Measurements from ENCODE around the gene CCDC12.

CCDC12 gene

DNA sequence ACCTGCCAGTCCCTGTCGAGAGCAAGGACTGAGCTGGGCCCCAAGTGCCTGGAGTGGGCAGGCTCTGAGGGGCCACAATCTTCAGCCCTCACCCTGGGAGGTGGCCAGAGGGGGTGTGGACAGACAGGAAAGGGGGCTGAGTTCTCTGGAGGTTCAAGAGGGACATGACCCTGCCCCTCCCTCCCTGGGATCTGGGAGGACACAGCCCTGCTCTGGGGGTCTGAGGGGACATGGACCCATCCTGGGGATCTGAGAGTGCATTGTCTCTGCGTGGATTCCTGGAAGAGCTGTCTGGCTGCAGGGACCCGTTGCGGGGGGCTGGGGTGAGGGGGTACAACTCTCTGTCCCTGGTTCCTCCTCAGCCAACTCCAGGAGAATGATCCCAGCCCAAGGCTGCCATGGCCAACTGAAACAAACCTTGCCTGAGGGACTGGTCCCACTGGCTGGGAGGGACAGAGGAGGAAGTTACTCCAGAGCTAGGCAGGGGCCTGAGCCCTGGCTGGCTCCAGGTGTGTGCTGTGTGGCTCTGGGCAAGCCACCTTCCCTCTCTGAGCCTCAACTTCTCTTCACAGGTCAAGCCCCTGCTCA, 70.0 kb downstream of the CCDC12 start:
- peak overlapping the region; percentile 25 to 72 for H3K27ac ChIP-seq
- DNase-seq: peak; percentile 18 to 60
- H3K27me3 ChIP-seq: no peaks in the 10 kb centered on the region
- H3K36me3 ChIP-seq: peaks cover 0 to 3% (median 0%) of the 10 kb centered on the region in 3 donors
- intact Hi-C loops (cut with DNase I; ENCODE audit: low total_unique reads): loop anchor here (5.0 kb wide), 1 partner anchor 39 kb away; no protein-coding TSS in a partner anchor
- peaks cover 6 to 40% (median 23%) of the 10 kb centered on the region in 4 donors for H3K4me1 ChIP-seq
- H3K4me3 ChIP-seq: no peak overlapping the region
- TF ChIP-seq, protein P1, sequence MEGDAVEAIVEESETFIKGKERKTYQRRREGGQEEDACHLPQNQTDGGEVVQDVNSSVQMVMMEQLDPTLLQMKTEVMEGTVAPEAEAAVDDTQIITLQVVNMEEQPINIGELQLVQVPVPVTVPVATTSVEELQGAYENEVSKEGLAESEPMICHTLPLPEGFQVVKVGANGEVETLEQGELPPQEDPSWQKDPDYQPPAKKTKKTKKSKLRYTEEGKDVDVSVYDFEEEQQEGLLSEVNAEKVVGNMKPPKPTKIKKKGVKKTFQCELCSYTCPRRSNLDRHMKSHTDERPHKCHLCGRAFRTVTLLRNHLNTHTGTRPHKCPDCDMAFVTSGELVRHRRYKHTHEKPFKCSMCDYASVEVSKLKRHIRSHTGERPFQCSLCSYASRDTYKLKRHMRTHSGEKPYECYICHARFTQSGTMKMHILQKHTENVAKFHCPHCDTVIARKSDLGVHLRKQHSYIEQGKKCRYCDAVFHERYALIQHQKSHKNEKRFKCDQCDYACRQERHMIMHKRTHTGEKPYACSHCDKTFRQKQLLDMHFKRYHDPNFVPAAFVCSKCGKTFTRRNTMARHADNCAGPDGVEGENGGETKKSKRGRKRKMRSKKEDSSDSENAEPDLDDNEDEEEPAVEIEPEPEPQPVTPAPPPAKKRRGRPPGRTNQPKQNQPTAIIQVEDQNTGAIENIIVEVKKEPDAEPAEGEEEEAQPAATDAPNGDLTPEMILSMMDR (IDR thresholded peaks at IDR 0.05): no peak
- H3K9me3 ChIP-seq: no peaks in the 10 kb centered on the region

GRCh38 chr3:46905661-46906451, 70.7 kb downstream of the CCDC12 start:
- H3K36me3 ChIP-seq: peaks cover 0 to 4% (median 0%) of the 10 kb centered on the region in 3 donors
- TF ChIP-seq, protein P1 (IDR thresholded peaks at IDR 0.05): no peak
- H3K9me3 ChIP-seq: no peaks in the 10 kb centered on the region
- H3K27me3 ChIP-seq: no peaks in the 10 kb centered on the region
- no peak overlapping the region for H3K4me3 ChIP-seq
- H3K4me1 ChIP-seq: peaks cover 6 to 40% (median 23%) of the 10 kb centered on the region in 4 donors
- peak overlapping the region; percentile 25 to 72 for H3K27ac ChIP-seq
- peak; percentile 17 to 63 for DNase-seq
- intact Hi-C loops (cut with DNase I; ENCODE audit: low total_unique reads): loop anchor here (5.0 kb wide), 1 partner anchor 39 kb away; no protein-coding TSS in a partner anchor

DNA sequence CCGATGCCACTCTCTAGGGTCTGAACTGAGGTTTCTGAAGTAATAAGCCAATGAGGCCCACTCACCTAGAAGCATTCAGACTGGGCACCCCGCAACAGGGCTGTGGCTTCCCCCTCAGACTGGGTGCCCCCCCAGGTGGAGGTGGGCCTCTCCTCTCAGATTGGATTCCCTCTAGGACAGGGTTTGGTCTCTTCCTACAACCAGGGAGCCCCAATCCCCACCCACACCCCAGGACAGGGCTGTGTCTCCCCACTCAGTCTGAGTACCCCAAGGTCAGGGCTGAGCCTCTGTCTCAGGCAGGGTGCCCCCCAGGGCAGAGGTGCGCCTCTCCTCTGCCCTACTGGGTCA, 71.4 kb downstream of the CCDC12 start:
- Histone ChIP-seq H3K27ac (peak overlapping the region in 1 of 2 donors; percentile 72), H3K4me1 (peaks cover 6 to 42% (median 27%) of the 10 kb centered on the region in 4 donors), H3K4me3 (no peak overlapping the region), H3K9me3 (no peaks in the 10 kb centered on the region), H3K36me3 (peaks cover 0 to 4% (median 0%) of the 10 kb centered on the region in 3 donors), H3K27me3 (no peaks in the 10 kb centered on the region)
- DNase-seq: peak; percentile 7 to 62
- intact Hi-C loops (cut with DNase I; ENCODE audit: low total_unique reads): loop anchor here (5.0 kb wide), 1 partner anchor 38 kb away; no protein-coding TSS in a partner anchor
- TF ChIP-seq, protein P1 (IDR thresholded peaks at IDR 0.05): no peak

DNA sequence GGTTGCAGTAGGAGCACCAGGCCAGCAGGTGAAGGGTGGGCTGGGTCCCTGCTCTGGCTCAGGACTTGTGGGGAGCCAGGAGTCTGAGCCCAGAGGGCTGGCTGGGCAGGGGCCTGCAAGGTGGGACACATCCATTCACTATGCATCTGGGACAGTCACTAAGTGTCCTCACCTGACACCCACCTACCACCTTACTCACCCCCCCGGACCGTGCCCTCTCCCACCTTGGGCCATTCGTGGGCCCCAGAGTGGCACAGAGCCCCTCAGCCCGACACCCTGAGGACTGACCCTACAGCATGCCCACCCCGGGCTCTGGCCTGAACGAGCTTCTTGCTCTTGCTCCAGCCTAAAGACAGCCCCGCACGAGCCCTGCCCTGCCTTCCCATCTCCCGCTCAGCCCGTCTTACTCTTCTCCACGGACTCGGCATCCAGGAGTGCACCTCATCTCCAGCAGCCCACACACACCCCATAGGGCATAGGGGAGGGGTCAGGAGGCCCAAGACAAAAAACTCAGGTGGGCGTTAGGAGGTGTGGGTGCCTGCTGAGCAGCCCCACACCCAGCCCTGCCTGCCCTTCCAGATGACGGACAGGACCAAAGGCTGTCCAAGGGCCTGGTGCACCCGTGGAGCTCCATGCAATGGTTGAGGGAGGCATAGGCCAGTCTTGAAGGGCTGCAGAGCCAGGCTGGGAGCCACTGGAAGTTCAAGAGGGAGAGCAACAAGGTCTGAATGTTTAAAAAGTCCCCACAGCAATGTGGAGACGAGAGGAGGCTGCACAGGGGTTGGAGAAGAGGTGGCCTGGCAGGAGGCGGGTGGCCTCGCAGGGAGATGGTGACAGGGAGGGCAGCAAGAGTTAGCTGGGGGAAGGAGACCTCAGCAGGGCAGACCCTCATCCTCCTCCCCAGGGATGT, 72.0 kb downstream of the CCDC12 start:
- no peaks in the 10 kb centered on the region for H3K27me3 ChIP-seq
- intact Hi-C loops (cut with DNase I; ENCODE audit: low total_unique reads): loop anchor here (5.0 kb wide), 1 partner anchor 37 kb away; no protein-coding TSS in a partner anchor
- DNase-seq: peak; percentile 17 to 65
- TF ChIP-seq, protein P1 (IDR thresholded peaks at IDR 0.05): no peak
- H3K27ac ChIP-seq: no peak overlapping the region
- H3K36me3 ChIP-seq: peaks cover 0 to 4% (median 0%) of the 10 kb centered on the region in 3 donors
- H3K4me1 ChIP-seq: peaks cover 6 to 42% (median 30%) of the 10 kb centered on the region in 4 donors
- H3K4me3 ChIP-seq: no peak overlapping the region
- H3K9me3 ChIP-seq: no peaks in the 10 kb centered on the region

Data from tibial artery (tissue), 4 donors.